CD4-positive, alpha-beta T cell (primary cell): ENCODE data around the gene ASTN2. TPM values are rescaled to one million over a fixed set of nuclear protein-coding genes. Genes with fewer than 3 reads are reported as not detected.

Experiments
- ATAC-seq: fragments of 200-7000 bp; cut with Tn5 transposase; one replicate; pipeline ENCODE4 v1.10.0; 2022; ENCODE audit warnings: mild to moderate bottlenecking; ENCODE audit not compliant: poor library complexity
- CTCF ChIA-PET: fragments of 350-600 bp; sonication (Branson Sonifier 250); formaldehyde crosslinking; loops from one replicate; lab custom pipeline; 2021; ENCODE audit warnings: antibody characterized with exemption, inconsistent platforms; lab: Charles Lee
- POLR2A ChIA-PET: fragments of 350-600 bp; sonication (Branson Sonifier 250); formaldehyde crosslinking; loops from one replicate; lab custom pipeline; 2021; ENCODE audit warnings: antibody characterized with exemption, inconsistent platforms; lab: Charles Lee
- DNase-seq, 14 experiments: peaks; one replicate each; pipeline ENCODE4 v3.0.0-alpha.2; 2013 to 2020; ENCODE audit warnings: mixed read lengths in 2 of 14
- H3K27ac ChIP-seq, 2 donors: one replicate each; pipeline versions ENCODE4 v1.5.1 to v1.7.0; 2013; ENCODE audit warnings: low read length in 2 of 2, low read depth in 1 of 2, mild to moderate bottlenecking in 1 of 2
- H3K27me3 ChIP-seq, 2 experiments: 1 replicate in 1 of 2; 2 replicates in 1 of 2; pipeline versions ENCODE4 v1.6.1 to v1.7.0; 2013; ENCODE audit warnings: low read length in 2 of 2, control low read depth in 1 of 2, mild to moderate bottlenecking in 1 of 2, moderate library complexity in 1 of 2; ENCODE audit not compliant: insufficient read depth in 2 of 2, control insufficient read depth in 1 of 2
- H3K36me3 ChIP-seq: one replicate; pipeline ENCODE4 v1.6.1; 2013; ENCODE audit warnings: low read length, control low read depth; ENCODE audit not compliant: insufficient read depth
- H3K4me1 ChIP-seq: one replicate; pipeline ENCODE4 v1.6.1; 2013; ENCODE audit warnings: low read length, control low read depth; ENCODE audit not compliant: insufficient read depth
- H3K4me3 ChIP-seq: one replicate; pipeline ENCODE4 v1.5.1; 2013; ENCODE audit warnings: mild to moderate bottlenecking, low read length, moderate library complexity
- H3K9me3 ChIP-seq, 2 experiments: 1 replicate in 1 of 2; 2 replicates in 1 of 2; pipeline versions ENCODE4 v1.6.1 to v1.7.0; 2013; ENCODE audit warnings: low read length in 2 of 2, mild to moderate bottlenecking in 2 of 2, control low read depth in 1 of 2, moderate library complexity in 1 of 2; ENCODE audit not compliant: control insufficient read depth in 1 of 2, insufficient read depth in 1 of 2
- H3K27ac Mint-ChIP-seq: one replicate; pipeline ENCODE4 v1.8.0; 2020; ENCODE audit warnings: mixed read lengths
- H3K27me3 Mint-ChIP-seq: one replicate; pipeline ENCODE4 v1.8.0; 2021; ENCODE audit warnings: mixed read lengths
- H3K36me3 Mint-ChIP-seq: one replicate; pipeline ENCODE4 v1.8.0; 2021; ENCODE audit warnings: low read depth, mixed read lengths
- H3K4me1 Mint-ChIP-seq: one replicate; pipeline ENCODE4 v1.8.0; 2021; ENCODE audit warnings: low read depth, mixed read lengths
- H3K4me3 Mint-ChIP-seq: one replicate; pipeline ENCODE4 v1.8.0; 2020; ENCODE audit warnings: mild to moderate bottlenecking, mixed read lengths
- H3K9me3 Mint-ChIP-seq: one replicate; pipeline ENCODE4 v1.8.0; 2020; ENCODE audit warnings: mixed read lengths
- intact Hi-C, 2 experiments: fragments of 100-400 bp; cut with DNase I in 1 of 2; cut with micrococcal nuclease in 1 of 2; formaldehyde crosslinking; loops; one replicate each; pipeline versions ENCODE4 v1.15.1 to v1.9.0; 2023 to 2025; cut with DNase I, micrococcal nuclease
- total RNA-seq, 174 experiments: library from RNA in 2 of 174; stranded (reverse) in 2 of 174; gene quantifications; one replicate each; pipeline ENCODE4 v1.2.3 and lab custom pipeline; 2021 to 2026
- TF ChIP-seq, protein P1 (sequence below): fragments of 200-600 bp; IDR thresholded peaks from one replicate; pipeline ENCODE4 v1.8.0; 2022; ENCODE audit warnings: antibody characterized with exemption, mild to moderate bottlenecking

The ASTN2 gene
- total RNA-seq, 2 experiments from 2014 or later = 2.3 to 2.4 TPM

GRCh38 chr9:117415358-117415914 lies 579 bp upstream of the ASTN2 start:
- no peaks in the 10 kb centered on the region for H3K36me3 Mint-ChIP-seq
- no peak overlapping the region for H3K27ac ChIP-seq
- peaks cover 3% of the 10 kb centered on the region for H3K9me3 Mint-ChIP-seq
- CTCF ChIA-PET = no interaction called here
- H3K9me3 ChIP-seq = peaks cover 0 to 34% of the 10 kb centered on the region in 2 experiments
- no peak overlapping the region for H3K4me3 Mint-ChIP-seq
- POLR2A ChIA-PET = no interaction called here
- peaks cover 31% of the 10 kb centered on the region for H3K27me3 Mint-ChIP-seq
- H3K27me3 ChIP-seq = peaks cover 36 to 47% of the 10 kb centered on the region in 2 experiments
- no peak for DNase-seq
- ATAC-seq = no peak
- no peaks in the 10 kb centered on the region for H3K4me1 ChIP-seq
- no peaks in the 10 kb centered on the region for H3K36me3 ChIP-seq
- H3K27ac Mint-ChIP-seq = no peak overlapping the region
- no peak overlapping the region for H3K4me3 ChIP-seq
- TF ChIP-seq, protein P1, sequence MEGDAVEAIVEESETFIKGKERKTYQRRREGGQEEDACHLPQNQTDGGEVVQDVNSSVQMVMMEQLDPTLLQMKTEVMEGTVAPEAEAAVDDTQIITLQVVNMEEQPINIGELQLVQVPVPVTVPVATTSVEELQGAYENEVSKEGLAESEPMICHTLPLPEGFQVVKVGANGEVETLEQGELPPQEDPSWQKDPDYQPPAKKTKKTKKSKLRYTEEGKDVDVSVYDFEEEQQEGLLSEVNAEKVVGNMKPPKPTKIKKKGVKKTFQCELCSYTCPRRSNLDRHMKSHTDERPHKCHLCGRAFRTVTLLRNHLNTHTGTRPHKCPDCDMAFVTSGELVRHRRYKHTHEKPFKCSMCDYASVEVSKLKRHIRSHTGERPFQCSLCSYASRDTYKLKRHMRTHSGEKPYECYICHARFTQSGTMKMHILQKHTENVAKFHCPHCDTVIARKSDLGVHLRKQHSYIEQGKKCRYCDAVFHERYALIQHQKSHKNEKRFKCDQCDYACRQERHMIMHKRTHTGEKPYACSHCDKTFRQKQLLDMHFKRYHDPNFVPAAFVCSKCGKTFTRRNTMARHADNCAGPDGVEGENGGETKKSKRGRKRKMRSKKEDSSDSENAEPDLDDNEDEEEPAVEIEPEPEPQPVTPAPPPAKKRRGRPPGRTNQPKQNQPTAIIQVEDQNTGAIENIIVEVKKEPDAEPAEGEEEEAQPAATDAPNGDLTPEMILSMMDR = no peak
- H3K4me1 Mint-ChIP-seq = no peaks in the 10 kb centered on the region
- intact Hi-C loops = no loop called here

- TF ChIP-seq, protein P1 = no peak
- ATAC-seq (no peak), DNase-seq (no peak)
- H3K4me3 ChIP-seq = no peak overlapping the region
- Mint-ChIP-seq H3K36me3 (no peaks in the 10 kb centered on the region), H3K27ac (no peak overlapping the region), H3K27me3 (peaks cover 40% of the 10 kb centered on the region), H3K4me3 (no peak overlapping the region), H3K4me1 (no peaks in the 10 kb centered on the region), H3K9me3 (peaks cover 3% of the 10 kb centered on the region)
- CTCF ChIA-PET = no interaction called here
- peaks cover 0 to 34% of the 10 kb centered on the region in 2 experiments for H3K9me3 ChIP-seq
- peaks cover 36 to 47% of the 10 kb centered on the region in 2 experiments for H3K27me3 ChIP-seq
- no peaks in the 10 kb centered on the region for H3K36me3 ChIP-seq
- H3K27ac ChIP-seq = no peak overlapping the region
- POLR2A ChIA-PET = no interaction called here
- intact Hi-C loops = no loop called here
- H3K4me1 ChIP-seq = no peaks in the 10 kb centered on the region
Observed at GRCh38 chr9:117414220-117414905, 494 bp downstream of the ASTN2 start.

- no peaks in the 10 kb centered on the region for H3K4me1 ChIP-seq
- CTCF ChIA-PET = no interaction called here
- no peak overlapping the region for H3K27ac Mint-ChIP-seq
- H3K36me3 Mint-ChIP-seq = no peaks in the 10 kb centered on the region
- H3K9me3 Mint-ChIP-seq = peaks cover 3% of the 10 kb centered on the region
- intact Hi-C loops = no loop called here
- POLR2A ChIA-PET = no interaction called here
- H3K4me3 ChIP-seq = no peak overlapping the region
- H3K27me3 ChIP-seq = peaks cover 36 to 47% of the 10 kb centered on the region in 2 experiments
- H3K9me3 ChIP-seq = peaks cover 0 to 34% of the 10 kb centered on the region in 2 experiments
- H3K27me3 Mint-ChIP-seq = peaks cover 42% of the 10 kb centered on the region
- TF ChIP-seq, protein P1 = no peak
- no peaks in the 10 kb centered on the region for H3K4me1 Mint-ChIP-seq
- H3K4me3 Mint-ChIP-seq = no peak overlapping the region
- no peak for ATAC-seq
- no peaks in the 10 kb centered on the region for H3K36me3 ChIP-seq
- DNase-seq = no peak
- no peak overlapping the region for H3K27ac ChIP-seq
Observed at GRCh38 chr9:117413346-117414219, 1.3 kb downstream of the ASTN2 start.
